T-helper 2 cell treated with Interferon-gamma antibody and Interleukin-4, amounts not matched to agents 100 ng/mL and 5 ng/mL, for 36 hours (primary cell): ENCODE results near the gene SPRTN. TPM values are rescaled to one million over a fixed set of nuclear protein-coding genes. Genes with fewer than 3 reads are reported as not detected.
"Not testable (repeated sequence)": the region's sequence is repeated elsewhere in the genome, so short reads cannot be mapped to it uniquely, and the experiment has no call there.

ENCODE experiments used
- intact Hi-C: fragments of 100-400 bp; cut with micrococcal nuclease; formaldehyde crosslinking; loops from one replicate; pipeline ENCODE4 v1.15.1; 2023
- total RNA-seq: library from RNA; stranded (reverse); gene quantifications from 2 replicates; pipeline ENCODE4 v1.2.3, GENCODE V29; 2022

The SPRTN gene
- total RNA-seq, 1 donor from 2014 or later, result 16.7 TPM

DNA sequence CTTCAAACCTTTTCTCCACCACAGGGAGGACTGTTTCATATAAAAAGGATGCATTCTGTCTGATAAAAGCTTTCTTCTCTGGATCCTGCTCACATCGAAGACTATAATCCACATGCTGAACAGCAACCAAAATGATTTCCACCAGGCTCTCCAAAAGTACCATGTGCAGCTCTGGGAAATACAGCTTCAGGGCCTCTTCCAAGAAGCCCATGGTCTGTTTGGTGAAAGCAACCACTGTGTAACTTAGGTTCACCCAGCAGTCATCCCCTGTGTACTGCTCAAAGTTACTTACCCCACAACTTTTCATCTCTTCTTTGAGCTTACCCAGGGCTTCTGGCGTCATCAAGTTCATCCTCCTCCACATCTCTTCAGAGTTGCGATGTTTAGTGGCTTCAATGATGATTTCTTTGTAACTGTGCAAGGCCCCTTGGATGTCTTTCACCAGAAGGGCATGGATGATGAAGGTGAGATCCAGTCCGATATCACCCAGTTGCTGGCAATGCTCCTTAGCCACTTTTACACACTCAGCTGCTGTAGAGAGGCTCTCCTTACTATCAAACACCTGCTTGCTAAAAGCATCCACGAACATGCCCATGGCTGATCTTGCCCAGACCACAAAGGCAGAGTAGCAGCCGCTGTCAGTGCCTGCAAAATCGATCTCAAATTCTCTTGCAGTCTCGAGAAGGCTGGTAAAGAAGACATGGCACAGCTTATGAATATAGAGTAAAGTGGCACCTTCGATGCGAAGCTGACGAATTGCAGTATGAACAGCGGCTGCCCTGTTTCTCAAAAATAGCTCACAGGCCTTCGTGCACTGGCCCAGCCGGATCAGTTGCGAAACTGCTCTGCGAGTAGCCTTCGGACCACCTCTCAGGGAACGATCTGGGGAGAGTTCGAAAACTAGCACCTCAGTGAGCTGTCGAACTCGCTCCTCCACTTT is 2.2 kb upstream of the SPRTN start:
- intact Hi-C loops, result loop anchor here (5.0 kb wide), 1 partner anchor 694 kb away; the partner anchor contains the start of gene COG2

DNA sequence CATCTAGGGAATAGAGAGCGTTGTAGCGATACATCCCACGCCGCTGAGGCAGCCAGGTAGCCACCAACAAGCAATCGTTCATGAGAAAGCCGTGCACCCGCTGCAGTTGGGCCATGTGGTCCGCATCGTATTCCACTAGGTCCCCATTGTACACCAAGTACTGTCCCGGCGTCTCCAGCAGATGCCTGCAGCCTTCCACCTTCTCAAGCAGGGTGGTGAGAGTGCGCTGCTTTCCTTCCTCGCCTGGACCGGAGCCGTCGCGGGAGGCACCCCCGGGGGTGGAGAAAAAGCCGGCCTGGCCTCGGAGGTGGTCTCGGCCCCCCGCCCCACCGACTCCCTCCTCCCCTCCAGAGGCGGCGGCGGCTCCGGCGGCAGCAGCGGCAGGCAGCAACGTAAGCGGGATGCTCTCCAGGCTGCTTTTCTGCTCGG is 1.0 kb upstream of the SPRTN start:
- intact Hi-C loops, result loop anchor here (1.0 to 5.0 kb wide), 3 partner anchors 65 to 695 kb away; partner anchors contain the start of genes COG2 and GNPAT

DNA sequence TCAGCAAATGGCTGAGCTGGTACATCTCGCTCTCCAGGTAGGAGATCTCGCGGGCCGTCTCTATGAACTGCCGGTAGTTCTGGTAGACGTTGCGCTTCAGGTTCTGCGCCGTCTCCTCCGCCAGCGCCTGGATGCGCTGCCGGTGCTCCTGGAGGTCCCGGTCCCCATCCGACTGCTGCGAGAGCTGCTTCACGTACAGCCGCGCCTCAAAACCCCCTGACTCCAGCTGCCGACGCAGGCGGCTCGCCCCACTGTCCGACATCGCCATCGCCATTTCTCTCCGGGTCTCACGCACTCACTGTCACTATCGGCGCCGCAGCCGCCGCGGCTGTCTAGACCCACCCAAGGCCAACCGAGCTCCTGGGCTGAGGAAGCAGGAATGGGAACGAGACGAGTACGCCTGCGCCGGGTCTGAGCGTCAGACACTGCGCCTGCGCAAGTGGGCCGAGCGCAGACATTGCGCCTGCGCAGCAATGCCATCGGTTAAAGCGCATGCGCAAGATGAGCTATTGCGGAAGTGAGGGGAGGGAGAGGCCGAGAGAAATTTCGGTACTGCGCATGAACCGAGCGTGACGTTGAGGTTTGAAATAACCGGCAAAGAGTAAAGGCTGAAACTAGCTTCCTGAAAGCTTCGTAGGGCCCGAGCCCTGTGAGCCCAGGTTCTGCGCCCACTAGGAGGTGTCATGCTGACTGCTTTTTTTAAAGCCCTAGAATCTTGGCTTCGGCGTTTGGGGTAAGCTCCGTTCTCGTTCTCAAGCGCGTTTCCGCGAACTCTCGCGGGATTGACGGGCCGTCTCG is 422 bp upstream of the SPRTN start, which contains the start of gene EXOC8:
TSS of gene EXOC8 (minus strand) at position 381 of the 798 bp plus-strand sequence. CDS start at position 274, 107 bp downstream.
- intact Hi-C loops, result loop anchor here (1.0 to 5.0 kb wide), 7 partner anchors 19 to 695 kb away; partner anchors contain the start of genes ARV1, COG2, EGLN1 and GNPAT

DNA sequence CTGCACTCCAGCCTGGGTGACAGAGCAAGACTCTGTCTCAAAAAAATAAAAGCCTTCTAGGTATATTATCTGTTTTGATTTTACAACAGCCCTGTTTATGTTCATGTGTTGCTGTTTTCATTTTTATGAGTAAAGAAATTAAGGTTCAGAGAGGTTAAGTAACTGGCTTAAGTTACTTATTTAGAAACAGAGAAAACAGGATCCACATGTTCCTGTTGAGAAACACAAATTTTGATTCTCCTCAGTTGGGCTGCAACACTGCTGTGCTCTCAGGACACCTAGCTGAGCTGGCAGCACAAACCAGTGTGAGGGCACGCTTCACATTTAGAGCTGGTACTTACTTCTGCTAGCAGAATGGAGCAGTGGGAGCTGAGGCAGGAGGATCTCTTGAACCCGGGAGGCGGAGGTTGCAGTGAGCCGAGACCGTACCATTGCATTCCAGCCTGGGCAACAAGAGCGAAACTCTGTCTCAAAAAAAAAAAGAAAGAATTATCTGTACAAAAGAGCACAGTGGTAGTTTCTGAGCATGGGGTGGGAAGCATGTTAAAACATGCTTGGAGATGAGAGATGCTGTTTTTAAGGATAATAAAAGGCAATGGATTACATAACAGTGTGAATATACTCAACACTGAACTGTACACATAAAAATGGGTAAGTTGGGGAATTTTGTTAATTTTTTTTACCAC is 2.4 kb downstream of the SPRTN start:
- intact Hi-C loops, result no loop called here

DNA sequence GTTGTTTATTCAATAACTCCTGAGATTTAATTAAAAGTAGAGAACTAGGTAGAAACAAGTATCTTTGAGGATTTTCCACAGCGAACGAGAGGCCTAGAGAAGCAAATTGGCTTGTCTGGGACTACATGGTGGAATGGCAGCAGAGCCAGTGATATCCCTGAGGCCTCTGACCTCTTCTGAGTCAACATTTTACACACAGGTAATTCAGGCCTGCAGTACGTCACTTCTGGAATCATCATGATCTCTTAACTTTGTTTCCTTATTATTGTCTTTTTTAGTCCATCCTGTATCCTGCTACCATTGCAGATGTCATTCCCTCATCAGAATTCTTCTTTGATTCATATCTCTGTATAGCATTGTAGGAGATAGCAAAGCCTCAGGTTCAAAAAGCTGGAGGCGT is 9.9 kb downstream of the SPRTN start:
- intact Hi-C loops, result no loop called here

DNA sequence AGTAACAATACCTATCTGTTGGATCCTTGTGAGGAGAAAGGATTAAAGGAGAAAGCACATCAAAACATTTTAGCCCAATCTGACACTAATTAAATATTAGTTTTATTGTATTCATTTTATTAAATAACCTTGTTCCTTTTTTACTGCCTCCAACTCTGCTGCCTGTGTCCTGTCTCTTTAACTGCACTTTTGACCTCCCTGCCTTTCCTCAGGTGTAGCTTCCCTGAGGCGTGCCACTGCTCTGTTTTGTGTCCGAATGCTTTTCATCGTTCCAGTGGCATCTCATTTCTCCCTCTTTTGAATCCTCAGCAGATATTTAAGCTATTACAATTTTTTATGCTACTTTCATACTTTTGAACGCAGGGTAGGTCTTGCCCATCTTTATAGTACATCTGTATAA is 10.3 kb downstream of the SPRTN start:
- intact Hi-C loops, result no loop called here

DNA sequence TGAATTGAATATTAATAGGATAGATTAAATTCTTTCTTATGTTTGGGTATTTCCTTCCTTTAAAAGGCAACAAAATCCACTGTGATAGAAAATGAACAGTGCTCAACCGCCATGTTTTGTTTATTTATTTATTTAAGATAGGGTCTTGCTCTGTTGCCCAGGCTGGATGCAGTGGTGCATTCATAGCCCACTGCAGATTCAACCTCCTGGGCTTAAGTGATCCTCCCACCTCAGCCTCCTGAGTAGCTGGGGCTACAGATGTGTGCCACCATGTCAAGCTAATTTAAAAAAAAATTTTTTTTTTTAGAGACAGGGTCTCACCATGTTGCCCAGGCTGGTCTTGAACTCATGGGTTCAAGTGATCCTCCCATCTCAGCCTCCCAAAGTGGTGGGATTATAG is 10.8 kb downstream of the SPRTN start:
- intact Hi-C loops, result not testable (repeated sequence)

DNA sequence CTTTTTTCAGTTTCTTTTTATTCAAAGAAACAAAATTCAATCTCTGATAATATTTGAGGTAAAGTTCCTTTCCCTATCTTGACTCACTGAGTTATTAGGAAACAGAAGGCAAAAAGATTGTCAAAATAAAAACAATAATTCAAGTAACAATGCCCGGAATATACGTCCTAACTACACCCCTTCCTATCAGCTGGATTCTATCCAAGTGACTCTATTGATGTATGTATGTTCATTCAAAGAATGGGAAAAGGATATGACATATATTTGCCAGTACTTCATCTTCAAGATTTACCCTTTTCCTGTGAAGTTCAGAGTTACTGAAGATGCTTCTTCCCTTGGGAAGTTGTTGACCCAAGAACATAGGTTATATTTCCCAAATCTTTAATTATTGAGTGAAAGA is 13.7 kb downstream of the SPRTN start:
- intact Hi-C loops, result loop anchor here (10.0 kb wide), 1 partner anchor 373 kb away; no protein-coding TSS in a partner anchor

DNA sequence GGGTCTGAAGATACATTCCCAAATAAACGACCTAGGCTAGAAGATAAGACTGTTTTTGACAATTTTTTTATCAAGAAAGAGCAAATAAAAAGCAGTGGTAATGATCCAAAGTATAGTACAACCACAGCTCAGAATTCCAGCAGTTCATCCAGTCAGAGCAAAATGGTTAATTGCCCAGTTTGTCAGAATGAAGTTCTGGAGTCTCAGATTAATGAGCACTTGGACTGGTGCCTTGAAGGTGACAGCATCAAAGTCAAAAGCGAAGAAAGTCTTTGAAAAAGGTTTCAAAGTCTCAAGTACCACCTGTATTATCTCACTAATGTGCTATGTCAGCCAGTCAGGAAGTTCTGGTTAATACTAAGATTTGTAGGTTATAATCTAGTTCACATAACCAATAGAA is 15.0 kb downstream of the SPRTN start:
- intact Hi-C loops, result loop anchor here (10.0 kb wide), 1 partner anchor 372 kb away; no protein-coding TSS in a partner anchor

DNA sequence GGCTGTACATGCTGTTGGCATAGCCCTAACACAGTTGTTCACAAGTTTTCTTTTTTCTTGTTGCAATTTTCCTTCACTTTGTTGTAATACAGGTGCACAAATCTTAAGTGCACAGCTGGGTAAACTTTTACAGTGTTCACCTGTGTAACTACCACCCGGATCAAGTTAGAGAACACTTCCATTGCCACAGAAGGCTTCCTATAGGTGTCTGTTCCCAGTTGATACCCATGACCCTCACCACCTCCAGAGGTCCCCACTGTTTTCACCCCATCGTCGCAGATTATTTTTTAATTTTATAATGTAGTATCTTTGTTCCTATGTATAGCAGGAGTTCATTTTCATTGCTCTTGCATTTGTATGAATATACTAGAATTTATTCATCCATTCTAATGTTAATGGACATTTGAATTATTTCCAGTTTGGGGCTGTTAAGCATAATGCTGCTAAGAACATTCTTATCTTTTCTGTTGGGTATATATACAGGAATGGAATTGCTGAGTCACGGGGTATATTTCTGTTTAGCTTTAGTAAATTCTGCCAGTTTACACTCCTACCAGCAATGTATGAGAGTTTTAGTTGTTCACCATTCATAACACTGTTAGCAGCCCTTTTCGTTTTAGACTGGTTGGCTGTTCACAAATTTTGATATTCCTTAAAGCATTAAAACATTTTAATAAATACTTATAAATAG is 16.4 kb downstream of the SPRTN start:
- intact Hi-C loops, result loop anchor here (5.0 to 10.0 kb wide), 2 partner anchors 178 to 370 kb away; no protein-coding TSS in a partner anchor

DNA sequence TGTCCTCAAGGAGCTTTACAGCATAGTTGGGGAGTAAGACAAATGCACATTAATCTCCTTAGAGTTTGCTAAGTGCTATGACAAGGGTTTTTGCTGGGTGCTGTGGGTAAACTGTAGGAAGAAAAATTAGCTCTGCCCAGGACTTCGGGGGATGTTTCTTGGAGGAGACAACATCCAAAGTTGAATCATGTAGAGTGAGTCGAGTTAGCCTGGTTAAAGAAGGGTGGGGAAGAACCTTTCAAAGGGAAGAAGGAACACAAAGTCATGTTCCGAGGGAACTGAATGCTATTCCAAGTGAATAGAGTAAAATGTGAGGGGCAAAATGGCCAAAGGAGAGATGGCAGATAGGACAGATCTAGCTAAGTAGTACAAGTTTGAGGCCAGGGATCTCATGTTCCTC is 17.1 kb downstream of the SPRTN start:
- intact Hi-C loops, result loop anchor here (5.0 to 10.0 kb wide), 2 partner anchors 177 to 370 kb away; no protein-coding TSS in a partner anchor

DNA sequence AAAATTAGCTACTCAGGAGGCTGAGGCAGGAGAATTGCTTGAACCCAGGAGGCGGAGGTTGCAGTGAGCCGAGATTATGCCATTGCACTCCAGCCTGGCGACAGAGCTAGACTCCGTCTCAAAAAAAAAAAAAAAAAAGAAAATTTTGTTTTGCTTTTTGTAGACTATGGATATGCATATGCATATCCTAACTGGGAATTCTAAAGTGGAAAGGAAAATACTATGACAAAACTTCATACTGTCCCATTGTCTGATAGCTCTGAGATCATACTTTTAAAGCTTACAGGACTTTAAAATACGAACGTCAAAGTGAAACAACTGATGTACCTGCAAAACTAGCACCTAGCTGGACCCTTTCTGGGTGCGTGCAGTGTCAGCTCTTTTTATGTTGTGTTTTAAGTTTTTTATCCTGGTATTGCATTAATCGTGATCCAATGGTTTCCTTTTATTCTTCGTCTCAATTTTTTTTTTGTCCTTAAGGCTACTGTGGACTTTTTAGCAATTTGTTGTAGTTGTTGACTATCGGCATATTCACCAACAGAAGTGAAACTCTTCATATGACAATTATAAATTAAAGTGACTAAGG is 19.2 kb downstream of the SPRTN start:
- intact Hi-C loops, result loop anchor here (1.0 to 10.0 kb wide), 4 partner anchors 18 to 368 kb away; partner anchors contain the start of gene SPRTN

DNA sequence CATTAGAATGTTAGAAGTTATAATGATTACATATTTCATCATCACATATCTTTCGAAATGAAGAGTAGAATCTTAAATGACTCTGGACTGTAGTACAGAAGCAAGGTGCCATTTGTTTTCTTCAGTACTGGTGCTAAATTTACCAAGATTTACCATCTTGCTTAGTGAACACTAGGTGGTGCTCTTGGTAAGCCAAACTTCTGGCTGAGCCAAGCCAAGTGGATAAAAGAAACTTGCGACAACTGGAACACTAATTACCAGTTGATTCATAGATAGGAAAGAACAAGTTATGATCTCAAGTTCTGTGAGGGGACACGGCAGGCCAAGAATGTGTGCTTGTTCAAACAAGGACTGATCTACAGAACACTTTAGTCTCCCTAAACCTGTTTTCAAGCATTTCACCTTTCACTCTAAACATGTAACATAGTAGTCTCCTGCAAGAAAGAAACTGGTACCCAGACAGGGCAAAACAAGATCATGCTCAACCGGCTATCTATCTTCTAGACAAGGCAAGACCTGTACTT is 19.8 kb downstream of the SPRTN start:
- intact Hi-C loops, result loop anchor here (1.0 to 10.0 kb wide), 6 partner anchors 19 to 367 kb away; partner anchors contain the start of gene SPRTN

DNA sequence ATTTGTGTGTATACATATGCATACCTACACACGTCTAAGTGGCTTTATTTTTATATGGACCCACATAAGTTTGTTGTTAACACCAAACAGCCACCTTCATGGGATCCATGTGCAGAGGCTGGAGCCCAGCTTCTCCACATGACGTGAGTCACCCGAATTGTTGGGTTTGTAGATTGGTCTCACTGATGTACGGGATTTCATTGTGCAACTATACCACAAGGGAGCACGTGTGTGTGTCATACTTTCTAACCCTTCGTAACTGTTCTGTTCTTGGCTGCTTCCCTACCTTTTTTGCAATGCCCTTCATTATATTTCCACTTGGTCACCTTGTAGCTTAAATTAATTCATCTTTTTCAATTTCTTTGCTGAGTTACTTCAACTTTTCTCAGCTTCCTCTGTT is 21.0 kb downstream of the SPRTN start:
- intact Hi-C loops, result loop anchor here (2.0 to 10.0 kb wide), 3 partner anchors 60 to 366 kb away; no protein-coding TSS in a partner anchor

DNA sequence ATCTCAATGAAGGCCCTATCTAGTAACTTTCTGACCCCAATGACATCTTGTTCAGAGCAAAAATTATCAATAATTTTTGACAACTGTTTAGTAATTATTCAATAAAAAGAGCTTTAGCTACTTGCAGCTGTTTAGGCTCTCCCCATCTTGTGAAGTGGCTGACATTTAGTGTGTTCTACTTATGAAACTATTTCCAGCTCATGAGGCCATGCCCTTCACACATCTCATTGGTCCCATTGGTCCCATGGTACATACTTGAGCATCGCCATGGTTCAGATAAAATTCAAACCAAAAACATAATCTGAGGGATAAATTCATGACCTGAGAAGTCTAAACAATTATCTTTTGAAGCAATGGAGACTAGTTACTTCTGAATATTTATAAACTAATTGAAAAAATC is 24.2 kb downstream of the SPRTN start:
- intact Hi-C loops, result no loop called here

DNA sequence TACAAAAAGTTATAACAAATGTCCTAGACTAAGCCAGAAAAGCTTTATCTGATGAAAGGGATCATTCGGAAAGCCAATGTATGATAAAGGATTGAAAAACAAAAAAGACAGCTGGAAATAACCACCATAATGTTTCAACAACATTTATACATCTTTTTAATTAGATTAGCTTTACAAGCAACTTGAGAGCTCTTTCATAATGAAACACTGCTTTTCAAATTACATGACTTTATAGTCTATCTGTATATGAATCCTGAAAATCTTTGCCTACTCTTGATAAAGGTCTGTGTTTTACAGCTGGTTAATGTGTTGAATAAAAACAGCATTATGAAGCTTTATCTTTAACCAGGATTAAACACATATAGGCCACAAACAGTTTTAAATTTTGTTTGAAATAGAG is 25.5 kb downstream of the SPRTN start:
- intact Hi-C loops, result no loop called here

DNA sequence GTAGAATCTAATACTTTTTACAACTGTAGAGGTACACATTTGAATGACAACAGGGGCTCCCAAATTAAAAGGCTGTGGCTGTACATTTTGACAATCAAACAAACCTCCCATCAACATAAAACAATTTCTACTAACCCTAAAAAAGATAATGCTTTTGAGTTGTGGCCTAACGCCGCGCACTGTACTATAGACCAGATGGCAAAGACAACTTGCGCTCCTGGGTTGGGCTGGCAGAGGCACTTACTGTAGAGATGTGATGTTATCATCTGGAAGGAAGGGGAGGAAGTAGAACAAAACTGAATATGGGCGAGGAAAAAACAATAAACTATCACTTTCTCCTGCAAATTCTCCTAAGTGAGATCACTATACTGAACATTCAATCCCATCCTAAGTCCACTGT is 26.1 kb downstream of the SPRTN start:
- intact Hi-C loops, result no loop called here

DNA sequence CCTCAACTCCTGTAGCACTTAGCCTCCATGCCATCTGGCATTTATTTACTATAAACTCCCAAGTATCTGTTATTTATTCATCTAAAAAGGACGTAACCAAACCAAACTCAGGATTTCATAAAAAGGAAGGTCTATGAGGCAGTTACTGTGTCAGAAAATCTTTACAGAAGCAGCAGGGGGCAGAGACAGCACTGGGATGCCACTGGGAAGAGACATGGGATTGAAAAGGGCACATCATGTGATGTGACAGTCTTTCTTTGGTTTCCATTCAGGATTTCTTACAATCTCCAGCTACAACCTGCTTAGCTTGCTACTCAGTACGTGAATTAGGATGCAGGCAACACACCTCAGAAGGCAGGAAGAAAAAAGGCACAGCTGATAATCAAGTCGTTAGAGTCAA is 31.2 kb downstream of the SPRTN start:
- intact Hi-C loops, result no loop called here

DNA sequence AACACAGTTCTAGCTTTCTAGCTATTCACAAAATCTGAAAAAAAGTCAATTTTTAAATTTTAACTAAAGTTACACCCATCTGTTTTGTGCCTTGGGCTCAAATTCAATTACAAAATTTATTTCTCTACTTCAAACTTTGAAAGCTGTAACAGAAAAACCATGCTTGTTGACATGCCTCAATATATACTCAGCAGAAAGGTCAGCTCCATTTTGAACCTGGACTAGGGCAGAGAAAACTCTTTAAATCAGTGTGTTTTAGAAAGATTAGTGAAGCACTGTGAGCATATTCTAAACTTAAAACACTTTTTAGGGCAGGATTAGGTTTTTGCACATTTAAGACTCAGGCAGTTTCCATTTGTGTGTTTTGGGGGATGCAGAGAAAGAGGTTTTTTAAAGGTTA is 34.4 kb downstream of the SPRTN start:
- intact Hi-C loops, result no loop called here
